OCI-LY1 (cell line): ENCODE measurements around the gene ATOSA.

Experiments used
- CTCF ChIP-seq: fragments of 200-600 bp; sonication (generic), shearing (Covaris generic); IDR thresholded peaks from 2 replicates; pipeline ENCODE4 v1.5.1; 2017; ENCODE audit warnings: mild to moderate bottlenecking, antibody characterized with exemption, low read length, moderate library complexity, mixed read lengths
- EZH2 ChIP-seq: fragments of 200-600 bp; sonication (generic), shearing (Covaris generic); IDR thresholded peaks from 2 replicates; pipeline ENCODE4 v1.8.0; 2017; ENCODE audit warnings: borderline replicate concordance, mixed run types, mild to moderate bottlenecking, antibody characterized with exemption, low read length, moderate library complexity, mixed read lengths

- TF ChIP-seq CTCF (no peak), EZH2 (no peak)
Measured at GRCh38 chr15:52702390-52702789, 23.2 kb upstream of the ATOSA start.
